Activated CD8-positive, alpha-beta memory T cell treated with anti-CD3 and anti-CD28 coated beads for 48 hours (primary cell): ENCODE results near the gene TMPRSS4.

Experiments
- DNase-seq, 3 experiments: peaks; one replicate each; pipeline ENCODE4 v3.0.0-alpha.2; 2020; ENCODE audit warnings: low read depth in 2 of 3, low spot score in 2 of 3

Gene TMPRSS4

DNA sequence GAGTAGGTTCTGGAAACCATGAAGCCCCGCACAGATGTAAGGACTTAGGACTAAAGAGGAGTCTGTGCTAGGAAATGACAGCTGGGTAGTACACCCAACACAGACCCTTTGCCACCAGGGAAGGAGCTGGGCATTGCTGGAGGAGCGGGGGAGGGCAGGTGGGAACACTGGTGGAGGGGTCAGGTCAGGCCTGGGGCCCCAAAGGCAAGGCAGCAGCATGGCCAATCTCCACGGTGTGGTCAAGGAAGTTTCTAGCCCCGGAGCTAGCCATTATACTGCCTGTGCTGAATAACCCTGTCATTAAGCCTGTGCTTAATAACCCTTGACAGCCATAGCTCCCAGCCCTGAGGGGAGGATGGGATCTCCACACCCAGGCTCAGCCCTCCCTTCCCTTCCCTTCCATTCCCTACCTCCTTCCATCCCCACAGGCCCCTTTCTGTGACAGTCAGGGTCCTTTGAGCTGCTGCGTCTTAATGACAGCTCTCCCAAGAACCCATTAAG is 2.1 kb downstream of the TMPRSS4 start:
- DNase-seq = no peak

GRCh38 chr11:118079491-118079890 is 2.6 kb downstream of the TMPRSS4 start:
- no peak for DNase-seq

- DNase-seq = no peak
Observed at GRCh38 chr11:118080296-118080695, 3.4 kb downstream of the TMPRSS4 start.

GRCh38 chr11:118081241-118081958 is 4.5 kb downstream of the TMPRSS4 start:
- no peak for DNase-seq

GRCh38 chr11:118082880-118083552 is 6.1 kb downstream of the TMPRSS4 start:
- no peak for DNase-seq

DNA sequence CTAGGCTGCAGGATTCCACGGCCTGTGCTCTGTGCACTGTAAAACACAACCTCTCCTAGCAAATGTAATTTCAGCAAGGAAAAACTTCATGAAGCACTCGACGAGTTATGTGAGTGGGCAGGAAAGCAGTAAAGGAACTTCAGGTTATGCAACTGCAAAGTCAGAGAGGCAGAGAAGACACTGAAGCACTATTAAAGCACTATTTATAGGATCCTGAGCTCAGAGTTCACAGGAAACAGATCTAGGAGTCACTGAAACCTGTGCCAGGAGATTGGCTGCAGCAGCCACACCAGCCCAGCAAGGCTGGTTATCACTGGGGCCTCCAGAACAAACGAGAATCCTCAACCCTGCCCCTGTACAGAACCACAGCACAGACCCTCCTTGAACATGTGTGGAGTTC is 7.4 kb downstream of the TMPRSS4 start:
- DNase-seq = no peak

DNA sequence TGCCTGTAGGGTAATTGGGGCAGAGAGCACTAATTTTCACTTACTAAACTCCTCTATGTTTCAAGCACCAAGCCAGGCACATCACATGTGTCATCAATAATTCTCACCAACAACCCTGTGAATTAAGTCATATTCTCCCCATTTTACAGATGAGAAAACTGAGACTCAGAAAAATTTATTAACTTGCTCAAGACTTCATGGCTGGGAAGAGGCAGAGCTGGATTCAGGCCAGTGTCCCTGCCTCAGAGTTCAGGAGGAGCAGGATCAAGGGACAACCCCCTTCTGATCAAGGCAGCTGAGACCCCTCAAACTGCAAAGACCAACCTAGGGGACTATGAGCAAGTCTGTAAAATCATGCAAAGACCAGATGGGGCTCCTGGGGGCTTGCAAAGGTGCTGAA is 7.8 kb downstream of the TMPRSS4 start:
- no peak for DNase-seq

- DNase-seq = no peak
Observed at GRCh38 chr11:118086913-118087768, 10.3 kb downstream of the TMPRSS4 start, which contains the start of gene SMIM35. Gene SMIM35 (minus strand): TSS chr11:118086963. CDS start chr11:118086757, 206 bp downstream.

- DNase-seq = no peak
Observed at GRCh38 chr11:118087931-118088330, 11.1 kb downstream of the TMPRSS4 start.

DNA sequence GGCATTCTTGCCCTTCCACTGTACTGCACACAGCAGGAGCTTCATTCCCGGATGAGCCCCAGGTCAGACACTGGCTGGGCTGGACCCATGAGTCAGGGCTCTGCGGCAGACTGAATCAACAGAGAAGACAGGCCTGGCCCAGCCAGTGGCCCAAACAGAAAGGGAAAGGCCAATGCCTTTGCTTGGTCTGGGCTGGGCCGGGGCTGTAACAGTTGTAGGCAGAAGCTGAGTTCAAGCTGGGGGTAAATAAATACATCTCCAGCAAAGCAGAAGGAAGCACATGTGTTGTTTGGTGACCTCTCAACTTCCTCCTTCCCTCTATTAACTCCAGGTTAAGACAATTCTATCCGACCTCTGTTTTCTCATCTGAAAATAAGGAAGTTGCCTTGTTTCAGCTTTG is 11.7 kb downstream of the TMPRSS4 start:
- no peak for DNase-seq

GRCh38 chr11:118090545-118091162 is 13.8 kb downstream of the TMPRSS4 start:
- no peak for DNase-seq

DNA sequence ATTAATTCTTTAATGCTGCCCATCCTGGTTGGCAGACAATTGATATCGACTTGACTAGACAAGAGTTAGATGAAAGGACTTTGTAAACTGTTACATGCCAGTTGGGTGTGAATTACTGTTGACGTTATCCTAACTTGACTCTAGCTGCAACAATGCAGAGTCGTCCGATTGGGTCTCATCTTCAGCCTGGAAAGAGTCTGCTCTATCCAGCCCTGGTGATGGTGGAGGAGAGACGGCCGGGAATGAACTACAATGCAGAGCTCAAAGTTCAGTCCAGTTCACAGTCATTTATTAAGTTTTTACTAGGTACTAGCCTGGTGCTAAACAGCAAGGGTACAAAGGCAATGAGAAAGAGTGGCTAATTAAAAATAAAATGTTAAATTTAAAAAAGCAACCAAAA is 14.8 kb downstream of the TMPRSS4 start:
- no peak for DNase-seq

DNA sequence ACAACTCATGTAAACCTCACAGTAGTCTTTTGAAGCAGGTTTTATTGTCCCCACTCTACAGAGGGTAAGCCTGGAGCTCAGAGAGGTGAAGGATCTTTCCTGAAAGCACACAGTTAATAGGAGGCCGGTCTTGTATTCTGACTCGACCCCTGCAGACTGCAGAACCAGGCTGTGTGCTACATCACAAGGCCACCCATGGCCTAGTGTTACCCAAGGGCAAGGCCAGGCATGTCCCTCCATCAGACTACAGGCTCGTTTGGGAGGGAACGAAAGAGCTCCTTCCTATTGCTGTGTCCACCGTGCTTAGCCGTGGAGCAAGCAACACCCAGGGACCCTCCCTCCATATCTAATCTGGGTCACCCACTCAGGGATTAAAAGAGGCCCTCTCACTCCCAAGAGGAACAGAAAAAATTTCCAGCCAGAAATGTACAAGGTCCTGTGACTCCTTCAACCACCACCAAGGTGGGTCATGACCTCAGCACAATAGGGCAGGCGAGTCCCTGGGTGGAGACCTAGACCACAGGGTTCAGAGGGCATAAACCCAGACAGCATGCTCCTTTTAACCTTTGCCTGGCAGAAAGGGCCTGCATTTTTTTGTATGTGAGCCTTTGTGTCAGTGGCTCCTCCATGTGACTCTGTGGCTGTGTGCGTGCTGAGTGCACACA is 16.2 kb downstream of the TMPRSS4 start:
- DNase-seq = no peak

- DNase-seq = no peak
Observed at GRCh38 chr11:118095493-118095892, 18.6 kb downstream of the TMPRSS4 start.

GRCh38 chr11:118095967-118096367 is 19.1 kb downstream of the TMPRSS4 start:
- DNase-seq = no peak

GRCh38 chr11:118098996-118099837 is 22.3 kb downstream of the TMPRSS4 start:
- DNase-seq = no peak

DNA sequence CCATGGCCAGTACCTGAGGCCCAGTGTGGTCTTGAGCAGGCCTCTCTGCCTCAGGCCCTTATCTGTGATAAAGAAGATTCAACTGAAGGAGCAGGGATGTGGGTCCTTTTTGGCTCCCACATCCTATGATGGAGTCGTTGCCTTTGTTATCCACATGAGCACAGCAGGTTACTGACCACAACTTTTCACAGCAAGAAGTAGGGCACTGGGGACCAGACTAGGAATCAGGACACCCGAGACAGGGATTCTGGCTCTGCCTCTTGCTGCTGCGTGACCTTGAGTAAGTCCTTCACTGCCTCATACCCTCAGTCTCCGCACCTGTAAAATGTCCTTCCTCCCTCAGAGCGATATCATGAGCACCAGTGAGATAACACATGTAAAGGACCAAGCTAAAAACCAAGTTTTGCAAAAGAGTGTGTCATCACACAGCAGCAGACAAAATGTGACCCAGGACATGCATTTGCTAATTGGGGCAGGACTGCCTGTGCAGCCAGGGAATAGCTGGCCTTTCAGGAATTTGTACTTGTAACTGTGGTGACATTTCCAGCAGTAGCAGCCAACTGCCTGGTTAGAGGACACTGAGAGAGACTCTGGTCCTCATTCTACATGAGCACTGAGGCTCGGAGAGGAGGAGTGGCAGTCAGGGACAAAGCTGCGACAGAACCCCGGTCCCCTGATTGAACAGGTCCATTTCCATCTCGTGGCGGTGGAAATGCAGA is 23.1 kb downstream of the TMPRSS4 start:
- no peak for DNase-seq

GRCh38 chr11:118100691-118101232 is 23.9 kb downstream of the TMPRSS4 start:
- no peak for DNase-seq
